Measurements from ENCODE around the gene QRFP. TPM values are rescaled to one million over a fixed set of nuclear protein-coding genes. Genes with fewer than 3 reads are reported as not detected.
A peak's percentile ranks its signal among the peaks of the same experiment; 100 is the strongest.

The QRFP gene
- total RNA-seq, 1 donor: not detected

DNA sequence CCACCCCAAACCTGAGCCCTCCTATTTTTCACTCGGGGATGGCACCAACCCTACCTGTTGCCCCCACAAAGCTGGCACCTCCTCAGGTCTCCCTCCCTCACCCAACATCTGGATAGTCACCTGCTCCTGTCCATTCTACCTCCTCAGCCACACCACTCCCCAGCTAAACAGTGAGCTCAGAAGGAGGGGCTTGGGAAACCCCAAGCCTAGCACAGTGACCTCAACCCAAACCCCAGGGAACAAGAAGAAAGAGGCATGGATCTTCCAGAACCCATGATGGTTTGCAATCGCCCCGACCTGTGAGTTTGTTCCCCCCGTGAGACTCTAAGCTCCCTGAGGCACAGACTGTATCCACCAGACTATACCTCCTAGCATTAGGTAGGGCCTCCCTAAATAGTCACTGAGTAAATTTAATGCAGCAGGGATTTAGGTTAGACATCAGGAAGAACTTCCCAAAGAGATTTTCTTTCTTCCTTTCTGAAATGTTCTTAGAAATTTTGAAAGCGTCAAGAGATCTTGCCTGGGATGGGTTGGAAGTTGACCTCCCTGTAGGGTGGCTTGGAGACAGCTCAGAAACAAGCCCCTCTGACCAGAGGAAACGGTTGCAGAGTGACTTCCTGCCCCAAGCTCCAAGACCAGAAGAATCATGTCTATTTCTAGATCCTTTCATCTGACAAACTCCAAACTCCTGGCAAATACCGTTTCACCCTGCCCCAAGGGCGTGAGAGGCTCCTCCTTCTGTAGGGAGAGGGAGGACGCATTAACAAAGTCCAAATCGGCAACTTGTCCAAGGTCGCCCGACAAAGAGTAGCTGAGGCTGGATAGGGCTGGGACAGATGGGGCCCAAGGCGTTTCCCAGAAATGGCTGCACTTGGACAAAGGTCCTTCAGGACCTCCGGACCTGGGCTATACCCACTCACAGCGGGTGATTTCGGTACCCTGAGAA, 38.4 kb upstream of the QRFP start:
- Histone ChIP-seq H3K27me3 (ENCODE audit: insufficient read depth, low read length) (peaks cover 1% of the 10 kb centered on the region), H3K27ac (ENCODE audit: low read depth, low read length) (no peak overlapping the region), H2AFZ (ENCODE audit: low read length) (no peak overlapping the region), H3K9me3 (ENCODE audit: low read depth, low read length) (no peaks in the 10 kb centered on the region), H3K4me1 (ENCODE audit: insufficient read depth, low read length) (peaks cover 48% of the 10 kb centered on the region), H3K79me2 (ENCODE audit: insufficient read depth, low read length) (no peaks in the 10 kb centered on the region), H3K4me3 (ENCODE audit: insufficient read depth, low read length) (no peak overlapping the region), H4K20me1 (ENCODE audit: insufficient read depth, low read length) (no peaks in the 10 kb centered on the region), H3K4me2 (ENCODE audit: insufficient read depth, low read length) (no peak overlapping the region), H3K36me3 (ENCODE audit: insufficient read depth, low read length) (no peaks in the 10 kb centered on the region)
- DNase-seq (ENCODE audit: insufficient read length, low spot score, missing footprints): no peak
- TF ChIP-seq, protein P1, sequence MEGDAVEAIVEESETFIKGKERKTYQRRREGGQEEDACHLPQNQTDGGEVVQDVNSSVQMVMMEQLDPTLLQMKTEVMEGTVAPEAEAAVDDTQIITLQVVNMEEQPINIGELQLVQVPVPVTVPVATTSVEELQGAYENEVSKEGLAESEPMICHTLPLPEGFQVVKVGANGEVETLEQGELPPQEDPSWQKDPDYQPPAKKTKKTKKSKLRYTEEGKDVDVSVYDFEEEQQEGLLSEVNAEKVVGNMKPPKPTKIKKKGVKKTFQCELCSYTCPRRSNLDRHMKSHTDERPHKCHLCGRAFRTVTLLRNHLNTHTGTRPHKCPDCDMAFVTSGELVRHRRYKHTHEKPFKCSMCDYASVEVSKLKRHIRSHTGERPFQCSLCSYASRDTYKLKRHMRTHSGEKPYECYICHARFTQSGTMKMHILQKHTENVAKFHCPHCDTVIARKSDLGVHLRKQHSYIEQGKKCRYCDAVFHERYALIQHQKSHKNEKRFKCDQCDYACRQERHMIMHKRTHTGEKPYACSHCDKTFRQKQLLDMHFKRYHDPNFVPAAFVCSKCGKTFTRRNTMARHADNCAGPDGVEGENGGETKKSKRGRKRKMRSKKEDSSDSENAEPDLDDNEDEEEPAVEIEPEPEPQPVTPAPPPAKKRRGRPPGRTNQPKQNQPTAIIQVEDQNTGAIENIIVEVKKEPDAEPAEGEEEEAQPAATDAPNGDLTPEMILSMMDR (IDR thresholded peaks at IDR 0.05; ENCODE audit: extremely low read depth, low read depth, low read length): no peak

DNA sequence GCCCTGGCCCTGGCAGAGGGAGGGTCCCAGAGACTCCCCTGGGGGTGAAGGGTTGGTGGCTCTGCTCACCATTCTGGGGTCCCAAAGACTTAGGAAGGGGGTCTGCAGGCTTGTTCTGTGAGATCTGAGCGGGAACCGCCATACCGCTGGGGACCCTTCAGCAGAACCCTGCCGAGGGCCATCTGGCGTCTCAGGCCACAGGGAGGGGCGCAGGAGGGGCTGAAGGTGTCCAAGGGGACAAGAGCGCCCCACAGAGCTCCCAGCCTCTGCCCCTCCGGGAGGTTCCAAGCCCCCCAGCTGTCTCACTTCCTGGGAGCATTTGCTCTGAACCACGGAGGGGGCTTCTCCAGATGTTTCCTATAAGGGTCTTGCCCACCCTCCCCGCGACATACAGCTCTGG, 37.6 kb upstream of the QRFP start:
- TF ChIP-seq, protein P1 (IDR thresholded peaks at IDR 0.05; ENCODE audit: extremely low read depth, low read depth, low read length): no peak
- no peak overlapping the region for H3K4me2 ChIP-seq (ENCODE audit: insufficient read depth, low read length)
- no peaks in the 10 kb centered on the region for H3K9me3 ChIP-seq (ENCODE audit: low read depth, low read length)
- H3K79me2 ChIP-seq (ENCODE audit: insufficient read depth, low read length): no peaks in the 10 kb centered on the region
- no peak for DNase-seq (ENCODE audit: insufficient read length, low spot score, missing footprints)
- H3K27ac ChIP-seq (ENCODE audit: low read depth, low read length): no peak overlapping the region
- H4K20me1 ChIP-seq (ENCODE audit: insufficient read depth, low read length): no peaks in the 10 kb centered on the region
- H3K4me3 ChIP-seq (ENCODE audit: insufficient read depth, low read length): no peak overlapping the region
- no peak overlapping the region for H2AFZ ChIP-seq (ENCODE audit: low read length)
- H3K27me3 ChIP-seq (ENCODE audit: insufficient read depth, low read length): no peaks in the 10 kb centered on the region
- H3K36me3 ChIP-seq (ENCODE audit: insufficient read depth, low read length): no peaks in the 10 kb centered on the region
- peaks cover 48% of the 10 kb centered on the region for H3K4me1 ChIP-seq (ENCODE audit: insufficient read depth, low read length)

DNA sequence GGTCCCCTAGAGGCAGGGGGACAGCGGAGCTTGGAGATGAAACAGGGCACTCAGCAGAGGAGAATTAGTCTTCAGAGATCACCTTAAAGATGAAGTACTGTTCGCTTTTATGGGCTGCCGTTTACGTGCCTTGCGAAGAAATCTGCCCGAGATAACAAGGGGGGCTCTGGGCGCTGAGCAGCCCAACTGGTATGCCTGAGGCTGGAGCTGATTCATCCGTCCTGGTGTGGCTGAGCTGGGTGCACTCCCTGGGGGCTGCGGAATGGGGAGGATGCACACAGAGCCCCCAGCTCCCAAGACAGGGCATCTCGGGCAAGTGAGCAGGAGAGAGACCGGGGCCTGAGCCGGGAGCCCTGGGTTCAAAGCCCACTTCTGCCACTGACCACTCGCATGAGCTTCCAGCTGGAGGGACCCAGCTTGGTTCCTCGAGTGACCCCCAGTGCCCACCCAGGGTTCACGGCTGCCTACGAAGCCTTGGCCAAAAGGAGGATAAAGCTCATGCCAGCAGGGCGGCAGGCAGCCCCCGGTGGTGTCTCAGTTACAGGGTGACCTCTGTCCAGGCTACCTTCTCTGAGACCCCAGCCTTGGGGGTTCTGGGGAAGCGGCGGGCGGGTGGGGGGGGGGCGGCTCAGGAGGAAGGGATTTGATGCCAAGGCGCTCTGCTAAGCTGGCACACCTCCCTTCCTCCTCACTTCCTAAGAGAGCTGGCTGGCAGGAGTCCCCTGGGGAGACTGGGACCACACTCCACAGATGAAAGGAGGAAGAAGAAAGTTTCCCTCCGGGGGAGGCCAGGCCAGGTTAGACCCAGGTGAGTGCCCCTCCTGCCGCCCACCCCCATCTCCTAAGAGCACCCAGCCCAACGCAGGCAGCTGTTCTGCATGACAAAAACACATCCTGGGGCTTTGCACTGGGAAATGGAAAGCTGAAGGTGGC, 36.8 kb upstream of the QRFP start:
- Histone ChIP-seq H3K4me1 (ENCODE audit: insufficient read depth, low read length) (peaks cover 55% of the 10 kb centered on the region), H4K20me1 (ENCODE audit: insufficient read depth, low read length) (no peaks in the 10 kb centered on the region), H2AFZ (ENCODE audit: low read length) (peak overlapping the region; percentile 71), H3K36me3 (ENCODE audit: insufficient read depth, low read length) (no peaks in the 10 kb centered on the region), H3K27me3 (ENCODE audit: insufficient read depth, low read length) (no peaks in the 10 kb centered on the region), H3K4me2 (ENCODE audit: insufficient read depth, low read length) (peak overlapping the region; percentile 83), H3K4me3 (ENCODE audit: insufficient read depth, low read length) (peak overlapping the region; percentile 58), H3K9me3 (ENCODE audit: low read depth, low read length) (no peaks in the 10 kb centered on the region), H3K79me2 (ENCODE audit: insufficient read depth, low read length) (no peaks in the 10 kb centered on the region), H3K27ac (ENCODE audit: low read depth, low read length) (peak overlapping the region; percentile 59)
- TF ChIP-seq, protein P1 (IDR thresholded peaks at IDR 0.05; ENCODE audit: extremely low read depth, low read depth, low read length): no peak
- DNase-seq (ENCODE audit: insufficient read length, low spot score, missing footprints): peak; percentile 100

All from osteoblast (primary cell).